ENCODE results near the gene OPTC. TPM values are rescaled to one million over a fixed set of nuclear protein-coding genes. Genes with fewer than 3 reads are reported as not detected.

OPTC gene
- total RNA-seq, 1 donor from 2014 or later: not detected

GRCh38 chr1:203531063-203531462 is 37.1 kb downstream of the OPTC start:
- ATAC-seq: no peak

GRCh38 chr1:203534012-203534411 is 40.1 kb downstream of the OPTC start:
- ATAC-seq (no peak), DNase-seq (ENCODE audit: low spot score) (no peak)

More at GRCh38 chr1:203531063-203531462, 37.1 kb downstream of the OPTC start:
- no peak for DNase-seq (ENCODE audit: low spot score)

- ATAC-seq (no peak), DNase-seq (ENCODE audit: low spot score) (no peak)
Measured at GRCh38 chr1:203534526-203534925, 40.6 kb downstream of the OPTC start.

- no peak for DNase-seq (ENCODE audit: low spot score)
- no peak for ATAC-seq
Measured at GRCh38 chr1:203536575-203536974, 42.6 kb downstream of the OPTC start.

GRCh38 chr1:203536980-203537455 is 43.1 kb downstream of the OPTC start:
- DNase-seq (ENCODE audit: low spot score): peak; percentile 94
- peak; percentile 67 for ATAC-seq

- DNase-seq (ENCODE audit: low spot score): peak; percentile 94
- peak; percentile 80 for ATAC-seq
Measured at GRCh38 chr1:203537806-203538464, 44.0 kb downstream of the OPTC start.

GRCh38 chr1:203538726-203539125 is 44.8 kb downstream of the OPTC start:
- DNase-seq (ENCODE audit: low spot score): no peak
- ATAC-seq: no peak

GRCh38 chr1:203539831-203540546 is 46.0 kb downstream of the OPTC start:
- peak; percentile 47 for ATAC-seq

GRCh38 chr1:203544485-203544884 is 50.5 kb downstream of the OPTC start:
- no peak for ATAC-seq
- DNase-seq (ENCODE audit: low spot score): no peak

More at GRCh38 chr1:203539831-203540546, 46.0 kb downstream of the OPTC start:
- DNase-seq (ENCODE audit: low spot score): peak; percentile 76

- ATAC-seq (no peak), DNase-seq (ENCODE audit: low spot score) (no peak)
Measured at GRCh38 chr1:203544978-203545816, 51.2 kb downstream of the OPTC start.

GRCh38 chr1:203546274-203546673 is 52.3 kb downstream of the OPTC start:
- ATAC-seq: no peak
- DNase-seq (ENCODE audit: low spot score): no peak

- DNase-seq (ENCODE audit: low spot score): no peak
Measured at GRCh38 chr1:203547147-203547546, 53.2 kb downstream of the OPTC start.

GRCh38 chr1:203547771-203548421 is 53.9 kb downstream of the OPTC start:
- ATAC-seq: no peak

More at GRCh38 chr1:203547147-203547546, 53.2 kb downstream of the OPTC start:
- no peak for ATAC-seq

GRCh38 chr1:203548892-203549291 is 54.9 kb downstream of the OPTC start:
- ATAC-seq: no peak
- DNase-seq (ENCODE audit: low spot score): no peak

More at GRCh38 chr1:203547771-203548421, 53.9 kb downstream of the OPTC start:
- no peak for DNase-seq (ENCODE audit: low spot score)

GRCh38 chr1:203549309-203549708 is 55.4 kb downstream of the OPTC start:
- no peak for ATAC-seq

GRCh38 chr1:203550846-203551245 is 56.9 kb downstream of the OPTC start:
- ATAC-seq (no peak), DNase-seq (ENCODE audit: low spot score) (no peak)

More at GRCh38 chr1:203549309-203549708, 55.4 kb downstream of the OPTC start:
- DNase-seq (ENCODE audit: low spot score): no peak

- ATAC-seq (no peak), DNase-seq (ENCODE audit: low spot score) (no peak)
Measured at GRCh38 chr1:203551550-203551949, 57.6 kb downstream of the OPTC start.

GRCh38 chr1:203553496-203553895 is 59.5 kb downstream of the OPTC start:
- no peak for ATAC-seq

GRCh38 chr1:203554071-203554470 is 60.1 kb downstream of the OPTC start:
- ATAC-seq (no peak), DNase-seq (ENCODE audit: low spot score) (no peak)

More at GRCh38 chr1:203553496-203553895, 59.5 kb downstream of the OPTC start:
- no peak for DNase-seq (ENCODE audit: low spot score)

- DNase-seq (ENCODE audit: low spot score): no peak
- no peak for ATAC-seq
Measured at GRCh38 chr1:203555076-203555475, 61.1 kb downstream of the OPTC start.

Data from left lobe of liver (tissue), 2 donors.